OCI-LY7 (cell line): ENCODE results near the gene SEC11A. TPM values are rescaled to one million over a fixed set of nuclear protein-coding genes. Genes with fewer than 3 reads are reported as not detected.
"Not testable (repeated sequence)": the region's sequence is repeated elsewhere in the genome, so short reads cannot be mapped to it uniquely, and the experiment has no call there.

Experiments
- BruUV-seq: library from RNA; stranded (reverse); fragments of 400-500 nt; replicated peaks from 2 replicates; lab custom pipeline; 2021; lab: Mats Ljungman, UMichigan
- CTCF ChIA-PET: fragments of 300-600 bp; sonication (Branson Sonifier 250); formaldehyde crosslinking; loops from one replicate; lab custom pipeline; 2022; ENCODE audit warnings: antibody characterized with exemption; ENCODE audit not compliant: unreplicated experiment; lab: Charles Lee
- POLR2A ChIA-PET: fragments of 300-600 bp; sonication (Branson Sonifier 250); formaldehyde crosslinking; loops from one replicate; lab custom pipeline; 2022; ENCODE audit warnings: antibody characterized with exemption; lab: Charles Lee
- DNase-seq: peaks from one replicate; pipeline ENCODE4 v3.0.0-alpha.2; 2015; ENCODE audit warnings: low spot score
- H2AFZ ChIP-seq: fragments of 200-600 bp; sonication (generic), shearing (Covaris generic); 2 replicates; pipeline ENCODE4 v1.6.1; 2014; ENCODE audit warnings: mild to moderate bottlenecking, antibody characterized with exemption, low read length, moderate library complexity
- H3K27ac ChIP-seq: fragments of 200-600 bp; sonication (generic); 2 replicates; pipeline ENCODE4 v1.5.1; 2014; ENCODE audit warnings: mixed run types, low read depth, mild to moderate bottlenecking, moderate library complexity, low read length, inconsistent platforms; ENCODE audit not compliant: poor library complexity, severe bottlenecking
- H3K36me3 ChIP-seq: fragments of 200-600 bp; sonication (generic); 2 replicates; pipeline ENCODE4 v1.6.1; 2014; ENCODE audit warnings: mild to moderate bottlenecking, antibody characterized with exemption, low read length, moderate library complexity, mixed read lengths; ENCODE audit not compliant: insufficient read depth
- H3K4me1 ChIP-seq: fragments of 200-600 bp; sonication (generic); 2 replicates; pipeline ENCODE4 v1.5.1; 2014; ENCODE audit warnings: mild to moderate bottlenecking, low read length; ENCODE audit not compliant: insufficient read depth, poor library complexity, severe bottlenecking
- H3K4me2 ChIP-seq: fragments of 200-600 bp; sonication (generic); 2 replicates; pipeline ENCODE4 v1.6.1; 2014; ENCODE audit warnings: mild to moderate bottlenecking, low read length
- H3K4me3 ChIP-seq: fragments of 200-600 bp; sonication (generic); 2 replicates; pipeline ENCODE4 v1.5.1; 2014; ENCODE audit warnings: mild to moderate bottlenecking, low read depth, low read length; ENCODE audit not compliant: poor library complexity, severe bottlenecking
- H3K79me2 ChIP-seq: fragments of 200-600 bp; sonication (generic); 2 replicates; pipeline ENCODE4 v1.6.1; 2016; ENCODE audit warnings: low read depth, mild to moderate bottlenecking, low read length, moderate library complexity, mixed read lengths; ENCODE audit not compliant: insufficient read depth
- H3K9me2 ChIP-seq: fragments of 200-600 bp; sonication (generic); 2 replicates; pipeline ENCODE4 v1.6.1; 2016; ENCODE audit warnings: mild to moderate bottlenecking, low read length, mixed read lengths; ENCODE audit not compliant: insufficient read depth
- H3K9me3 ChIP-seq: fragments of 200-600 bp; sonication (generic); 2 replicates; pipeline ENCODE4 v1.6.1; 2014; ENCODE audit warnings: mild to moderate bottlenecking, mixed run types, low read length, mixed read lengths
- H4K20me1 ChIP-seq: fragments of 200-600 bp; sonication (generic); 2 replicates; pipeline ENCODE4 v1.6.1; 2014; ENCODE audit warnings: mild to moderate bottlenecking, antibody characterized with exemption, low read length, moderate library complexity, mixed read lengths; ENCODE audit not compliant: insufficient read depth
- CTCF ChIP-seq: fragments of 200-600 bp; sonication (generic); conservative IDR thresholded peaks from 2 replicates; pipeline ENCODE4 v1.5.1; 2014; ENCODE audit warnings: mild to moderate bottlenecking, antibody characterized with exemption, low read length, moderate library complexity, mixed read lengths
- EZH2phosphoT487 ChIP-seq: fragments of 200-600 bp; sonication (generic); IDR thresholded peaks from 2 replicates; pipeline ENCODE4 v1.6.1; 2018; ENCODE audit warnings: low read depth, borderline replicate concordance, mild to moderate bottlenecking, mixed run types, antibody characterized with exemption, low read length, moderate library complexity, mixed read lengths
- intact Hi-C: fragments of 100-400 bp; cut with micrococcal nuclease; formaldehyde crosslinking; loops from one replicate; pipeline ENCODE4 v1.10.0; 2022; ENCODE audit not compliant: unreplicated experiment
- total RNA-seq, 2 experiments: library from RNA; depleted of rRNA in 1 of 2; stranded (reverse); fragments of >200 nt in 1 of 2; shearing (Covaris generic) in 1 of 2; gene quantifications; 2 replicates each; pipeline ENCODE4 v1.2.3, GENCODE V29; 2014 to 2022

SEC11A gene
- total RNA-seq, 2 experiments from 2014 or later = 41.4 to 93.6 TPM

- TF ChIP-seq EZH2phosphoT487 (no peak), CTCF (no peak)
- no peak overlapping the region for H3K4me3 ChIP-seq
- no peak for DNase-seq
- BruUV-seq = no TSS peak
- H3K9me2 ChIP-seq = no peaks in the 10 kb centered on the region
- H4K20me1 ChIP-seq = no peaks in the 10 kb centered on the region
- no peak overlapping the region for H3K27ac ChIP-seq
- H2AFZ ChIP-seq = no peak overlapping the region
- ChIA-PET CTCF (no interaction called here), POLR2A (no interaction called here)
- H3K4me1 ChIP-seq = peaks cover 10% of the 10 kb centered on the region
- no peak overlapping the region for H3K4me2 ChIP-seq
- no peaks in the 10 kb centered on the region for H3K9me3 ChIP-seq
- H3K36me3 ChIP-seq = peaks cover 91% of the 10 kb centered on the region
- no peaks in the 10 kb centered on the region for H3K79me2 ChIP-seq
- intact Hi-C loops = no loop called here
Observed at GRCh38 chr15:84645997-84646396, 69.9 kb downstream of the SEC11A start.

DNA sequence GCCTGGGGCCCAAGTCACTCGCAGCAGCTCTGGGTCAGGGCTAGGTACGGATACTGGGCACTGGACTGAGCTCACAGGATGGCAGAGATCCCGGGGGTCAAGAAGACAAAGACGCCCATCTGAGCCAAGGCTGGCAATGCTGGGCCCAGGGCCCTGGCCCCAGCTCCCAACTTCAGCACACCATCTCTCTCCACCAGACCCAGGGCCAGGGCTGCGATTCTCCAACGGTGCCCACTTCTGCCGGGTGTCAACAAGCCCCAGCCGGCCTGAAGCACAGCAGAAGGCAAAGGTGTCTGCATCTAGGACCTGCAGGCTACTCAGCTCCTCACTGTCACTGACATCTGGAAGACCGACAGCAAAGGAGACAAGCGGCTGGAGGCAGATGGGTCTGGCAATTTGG lies 70.4 kb downstream of the SEC11A start:
- intact Hi-C loops = no loop called here
- Histone ChIP-seq H3K4me2 (no peak overlapping the region), H3K27ac (no peak overlapping the region), H3K4me3 (no peak overlapping the region), H4K20me1 (no peaks in the 10 kb centered on the region), H3K4me1 (peaks cover 10% of the 10 kb centered on the region), H3K79me2 (no peaks in the 10 kb centered on the region), H3K9me2 (no peaks in the 10 kb centered on the region), H2AFZ (no peak overlapping the region), H3K9me3 (no peaks in the 10 kb centered on the region), H3K36me3 (peaks cover 92% of the 10 kb centered on the region)
- no peak for DNase-seq
- CTCF ChIA-PET = no interaction called here
- POLR2A ChIA-PET = interaction anchor here (0.7 kb wide), 1 partner anchor 100 kb away, joined by 4 read pairs; no protein-coding TSS in a partner anchor
- no TSS peak for BruUV-seq
- no peak for TF ChIP-seq EZH2phosphoT487
- TF ChIP-seq CTCF = no peak

GRCh38 chr15:84643838-84644237 lies 72.1 kb downstream of the SEC11A start:
- TF ChIP-seq CTCF = no peak
- no peak for TF ChIP-seq EZH2phosphoT487
- no peaks in the 10 kb centered on the region for H3K79me2 ChIP-seq
- intact Hi-C loops = no loop called here
- H2AFZ ChIP-seq = no peak overlapping the region
- no TSS peak for BruUV-seq
- H4K20me1 ChIP-seq = no peaks in the 10 kb centered on the region
- no peak overlapping the region for H3K27ac ChIP-seq
- no peaks in the 10 kb centered on the region for H3K9me3 ChIP-seq
- H3K4me3 ChIP-seq = no peak overlapping the region
- no peak for DNase-seq
- peaks cover 94% of the 10 kb centered on the region for H3K36me3 ChIP-seq
- peaks cover 10% of the 10 kb centered on the region for H3K4me1 ChIP-seq
- ChIA-PET POLR2A (interaction anchor here (0.7 kb wide), 1 partner anchor 13 kb away, joined by 3 read pairs; no protein-coding TSS in a partner anchor), CTCF (no interaction called here)
- no peak overlapping the region for H3K4me2 ChIP-seq
- H3K9me2 ChIP-seq = no peaks in the 10 kb centered on the region

GRCh38 chr15:84642640-84643039 lies 73.3 kb downstream of the SEC11A start:
- H3K79me2 ChIP-seq, H3K4me3 ChIP-seq, H3K4me2 ChIP-seq, BruUV-seq, H2AFZ ChIP-seq, H4K20me1 ChIP-seq, H3K9me2 ChIP-seq, H3K27ac ChIP-seq, DNase-seq, H3K9me3 ChIP-seq, intact Hi-C loops, CTCF ChIA-PET: not testable (repeated sequence)
- peaks cover 93% of the 10 kb centered on the region for H3K36me3 ChIP-seq
- POLR2A ChIA-PET = interaction anchor here (0.9 to 1.3 kb wide), 2 partner anchors 8 to 11 kb away, joined by 3 to 4 read pairs; no protein-coding TSS in a partner anchor
- H3K4me1 ChIP-seq = peaks cover 19% of the 10 kb centered on the region
